Liver (tissue), 9 donors: ENCODE data around the gene APOA1. TPM values are rescaled to one million over a fixed set of nuclear protein-coding genes. Genes with fewer than 3 reads are reported as not detected.

ENCODE experiments used
- DNase-seq: peaks from one replicate; pipeline ENCODE4 v3.0.0-alpha.2; 2017; ENCODE audit warnings: low spot score
- H3K27ac ChIP-seq, 2 donors: one replicate each; pipeline ENCODE4 v1.7.0; 2013; ENCODE audit warnings: inconsistent platforms in 2 of 2, low read length in 2 of 2, control low read depth in 1 of 2, low read depth in 1 of 2, mild to moderate bottlenecking in 1 of 2
- H3K27me3 ChIP-seq, 4 donors: one replicate each; pipeline versions ENCODE4 v1.6.1 to v1.7.0; 2013; ENCODE audit warnings: low read length in 3 of 4, inconsistent platforms in 1 of 4, mild to moderate bottlenecking in 1 of 4, moderate library complexity in 1 of 4; ENCODE audit not compliant: control insufficient read depth in 4 of 4, insufficient read depth in 4 of 4
- H3K36me3 ChIP-seq, 4 donors: one replicate each; pipeline versions ENCODE4 v1.6.1 to v1.7.0; 2013; ENCODE audit warnings: low read length in 3 of 4, mild to moderate bottlenecking in 3 of 4, low read depth in 1 of 4, moderate library complexity in 1 of 4; ENCODE audit not compliant: control insufficient read depth in 4 of 4, insufficient read depth in 3 of 4
- H3K4me1 ChIP-seq, 4 donors: one replicate each; pipeline versions ENCODE4 v1.6.1 to v1.7.0; 2013; ENCODE audit warnings: low read length in 3 of 4, mild to moderate bottlenecking in 3 of 4, moderate library complexity in 1 of 4; ENCODE audit not compliant: control insufficient read depth in 4 of 4, insufficient read depth in 4 of 4
- H3K4me3 ChIP-seq, 3 donors: one replicate each; pipeline versions ENCODE4 v1.6.1 to v1.7.0; 2013; ENCODE audit warnings: low read length in 3 of 3, control low read depth in 1 of 3, low read depth in 1 of 3, mild to moderate bottlenecking in 1 of 3
- H3K9ac ChIP-seq, 2 donors: one replicate each; pipeline ENCODE4 v1.7.0; 2013; ENCODE audit warnings: low read length in 2 of 2, mild to moderate bottlenecking in 2 of 2, moderate library complexity in 2 of 2, control low read depth in 1 of 2, low read depth in 1 of 2
- H3K9me3 ChIP-seq, 4 donors: one replicate each; pipeline versions ENCODE4 v1.6.1 to v1.7.0; 2013; ENCODE audit warnings: low read length in 3 of 4; ENCODE audit not compliant: control insufficient read depth in 4 of 4
- EGR1 ChIP-seq, 2 donors: IDR thresholded peaks; 2 replicates each; pipeline ENCODE4 v1.6.1; 2016 to 2018; ENCODE audit warnings: antibody characterized with exemption in 2 of 2, low read depth in 2 of 2
- FOXA1 ChIP-seq: IDR thresholded peaks from 2 replicates; pipeline ENCODE4 v1.6.1; 2016; ENCODE audit warnings: antibody characterized with exemption
- FOXA2 ChIP-seq: IDR thresholded peaks from 2 replicates; pipeline ENCODE4 v1.6.1; 2016; ENCODE audit warnings: antibody characterized with exemption
- GABPA ChIP-seq, 2 donors: IDR thresholded peaks in 1 of 2; conservative IDR thresholded peaks in 1 of 2; 2 replicates each; pipeline ENCODE4 v1.6.1; 2016; ENCODE audit warnings: antibody characterized with exemption in 2 of 2, mild to moderate bottlenecking in 1 of 2, moderate library complexity in 1 of 2
- HNF4A ChIP-seq, 2 donors: conservative IDR thresholded peaks; 2 replicates each; pipeline ENCODE4 v1.6.1; 2016; ENCODE audit warnings: antibody characterized with exemption in 2 of 2, mild to moderate bottlenecking in 2 of 2
- JUND ChIP-seq, 2 donors: IDR thresholded peaks; 2 replicates each; pipeline ENCODE4 v1.6.1; 2016; ENCODE audit warnings: antibody characterized with exemption in 2 of 2
- NR2F2 ChIP-seq: IDR thresholded peaks from 2 replicates; pipeline ENCODE4 v1.6.1; 2016; ENCODE audit warnings: antibody characterized with exemption
- RXRA ChIP-seq, 2 donors: IDR thresholded peaks; 2 replicates each; pipeline ENCODE4 v1.6.1; 2017 to 2018; ENCODE audit warnings: antibody characterized with exemption in 2 of 2, mild to moderate bottlenecking in 1 of 2
- SP1 ChIP-seq: IDR thresholded peaks from 2 replicates; pipeline ENCODE4 v1.6.1; 2018; ENCODE audit warnings: antibody characterized with exemption, mild to moderate bottlenecking
- YY1 ChIP-seq: IDR thresholded peaks from 2 replicates; pipeline ENCODE4 v1.6.1; 2016; ENCODE audit warnings: antibody characterized with exemption, mild to moderate bottlenecking
- WGBS: extraction: QIAGEN DNeasy Blood & Tissue Kit; methylation state at CpG from one replicate; pipeline ENCODE4 v1.1.7; 2013; 5-methylcytosine and 5-hydroxymethylcytosine counted together
- polyA plus RNA-seq, 2 donors: library from polyadenylated mRNA; stranded (reverse) in 1 of 2; unstranded in 1 of 2; fragments of 200-250 nt in 1 of 2; fragments of >200 nt in 1 of 2; fragmentation: Nextera tagmentation in 1 of 2; extraction: Ambion mirVana in 1 of 2; gene quantifications; one replicate each; pipeline versions ENCODE4 v1.2.1 to v1.2.3, GENCODE V29; 2013 to 2015
- total RNA-seq, 2 donors: library from RNA; depleted of rRNA; stranded (reverse); fragments of >200 nt; gene quantifications; one replicate each; pipeline ENCODE4 v1.2.3, GENCODE V29; 2014
- TF ChIP-seq, protein P1 (sequence below): IDR thresholded peaks from 2 replicates; pipeline ENCODE4 v1.6.1; 2016; ENCODE audit warnings: antibody characterized with exemption
- TF ChIP-seq, protein P2 (sequence below): IDR thresholded peaks from 2 replicates; pipeline ENCODE4 v1.6.1; 2016; ENCODE audit warnings: antibody characterized with exemption
- TF ChIP-seq, protein P3 (sequence below): fragments of 150-350 bp; IDR thresholded peaks from 2 replicates; pipeline ENCODE4 v1.5.1; 2017; ENCODE audit warnings: improper control_type of control experiment, low read depth, low read length; ENCODE audit not compliant: missing input control
- donor health status: healthy.
- donor health status: healthy.
- donor health status: healthy.
- donor health status: healthy.
- donor health status: healthy.

The APOA1 gene
- total and polyA plus RNA-seq, 4 donors, result 4,271 to 17,093 (median 8,590) TPM

DNA sequence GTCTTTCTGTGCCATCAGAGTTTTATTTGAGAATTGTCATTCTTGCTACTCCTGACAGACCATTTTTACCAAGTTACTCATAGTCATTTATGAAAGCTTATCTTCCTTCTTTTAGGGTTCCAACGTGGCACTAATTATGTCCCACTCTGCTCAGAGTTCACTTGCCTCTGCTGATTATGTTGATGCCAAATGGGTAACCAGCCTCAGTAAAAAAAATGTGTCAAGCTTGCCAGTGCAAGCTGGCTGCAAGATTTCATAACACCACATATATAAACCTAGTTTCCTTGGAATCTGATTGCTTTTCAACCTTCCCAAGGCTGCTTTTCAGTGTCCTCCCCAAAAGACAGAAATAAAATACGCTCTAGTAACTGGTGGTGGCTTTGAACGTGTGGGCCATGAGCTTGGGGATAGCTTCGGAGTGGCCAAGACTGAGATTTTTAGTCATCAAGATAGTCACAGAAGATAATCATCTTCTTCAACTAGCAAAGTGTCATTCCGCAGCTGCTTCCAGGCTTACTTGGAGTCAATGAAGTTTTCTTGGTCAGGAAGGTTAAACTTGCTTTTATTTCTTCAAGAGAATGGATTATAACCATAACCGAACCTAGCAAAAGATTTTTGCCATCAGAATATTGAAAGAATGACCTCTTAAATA, 29.5 kb upstream of the APOA1 start:
- peak in 1 of 2 donors; percentile 41 for TF ChIP-seq HNF4A (conservative IDR thresholded peaks at IDR 0.05)
- TF ChIP-seq FOXA2, result no peak
- TF ChIP-seq, protein P1, sequence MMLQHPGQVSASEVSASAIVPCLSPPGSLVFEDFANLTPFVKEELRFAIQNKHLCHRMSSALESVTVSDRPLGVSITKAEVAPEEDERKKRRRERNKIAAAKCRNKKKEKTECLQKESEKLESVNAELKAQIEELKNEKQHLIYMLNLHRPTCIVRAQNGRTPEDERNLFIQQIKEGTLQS, result no peak
- no peak for TF ChIP-seq NR2F2
- TF ChIP-seq EGR1 (IDR thresholded peaks at IDR 0.05; ENCODE audit: low read depth in 2 of 2), result no peak
- TF ChIP-seq GABPA (IDR thresholded peaks at IDR 0.05 in 1 of 2, conservative IDR thresholded peaks at IDR 0.05 in 1 of 2), result no peak
- TF ChIP-seq RXRA (IDR thresholded peaks at IDR 0.05), result peak in 1 of 2 donors; percentile 55
- TF ChIP-seq, protein P2, sequence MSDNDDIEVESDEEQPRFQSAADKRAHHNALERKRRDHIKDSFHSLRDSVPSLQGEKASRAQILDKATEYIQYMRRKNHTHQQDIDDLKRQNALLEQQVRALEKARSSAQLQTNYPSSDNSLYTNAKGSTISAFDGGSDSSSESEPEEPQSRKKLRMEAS, result no peak
- TF ChIP-seq FOXA1, result no peak
- no peak for TF ChIP-seq SP1
- TF ChIP-seq, protein P3, sequence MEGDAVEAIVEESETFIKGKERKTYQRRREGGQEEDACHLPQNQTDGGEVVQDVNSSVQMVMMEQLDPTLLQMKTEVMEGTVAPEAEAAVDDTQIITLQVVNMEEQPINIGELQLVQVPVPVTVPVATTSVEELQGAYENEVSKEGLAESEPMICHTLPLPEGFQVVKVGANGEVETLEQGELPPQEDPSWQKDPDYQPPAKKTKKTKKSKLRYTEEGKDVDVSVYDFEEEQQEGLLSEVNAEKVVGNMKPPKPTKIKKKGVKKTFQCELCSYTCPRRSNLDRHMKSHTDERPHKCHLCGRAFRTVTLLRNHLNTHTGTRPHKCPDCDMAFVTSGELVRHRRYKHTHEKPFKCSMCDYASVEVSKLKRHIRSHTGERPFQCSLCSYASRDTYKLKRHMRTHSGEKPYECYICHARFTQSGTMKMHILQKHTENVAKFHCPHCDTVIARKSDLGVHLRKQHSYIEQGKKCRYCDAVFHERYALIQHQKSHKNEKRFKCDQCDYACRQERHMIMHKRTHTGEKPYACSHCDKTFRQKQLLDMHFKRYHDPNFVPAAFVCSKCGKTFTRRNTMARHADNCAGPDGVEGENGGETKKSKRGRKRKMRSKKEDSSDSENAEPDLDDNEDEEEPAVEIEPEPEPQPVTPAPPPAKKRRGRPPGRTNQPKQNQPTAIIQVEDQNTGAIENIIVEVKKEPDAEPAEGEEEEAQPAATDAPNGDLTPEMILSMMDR, result no peak
- DNase-seq, result no peak
- WGBS, result 90% methylated on average over 6 of the region's 6 CpGs
- H3K36me3 ChIP-seq, result peaks cover 6 to 90% (median 50%) of the 10 kb centered on the region in 4 donors
- no peaks in the 10 kb centered on the region for H3K9me3 ChIP-seq
- H3K4me1 ChIP-seq, result peaks cover 2 to 14% (median 9%) of the 10 kb centered on the region in 4 donors
- no peaks in the 10 kb centered on the region for H3K27me3 ChIP-seq
- H3K9ac ChIP-seq, result no peak overlapping the region
- H3K4me3 ChIP-seq, result no peak overlapping the region
- no peak overlapping the region for H3K27ac ChIP-seq

DNA sequence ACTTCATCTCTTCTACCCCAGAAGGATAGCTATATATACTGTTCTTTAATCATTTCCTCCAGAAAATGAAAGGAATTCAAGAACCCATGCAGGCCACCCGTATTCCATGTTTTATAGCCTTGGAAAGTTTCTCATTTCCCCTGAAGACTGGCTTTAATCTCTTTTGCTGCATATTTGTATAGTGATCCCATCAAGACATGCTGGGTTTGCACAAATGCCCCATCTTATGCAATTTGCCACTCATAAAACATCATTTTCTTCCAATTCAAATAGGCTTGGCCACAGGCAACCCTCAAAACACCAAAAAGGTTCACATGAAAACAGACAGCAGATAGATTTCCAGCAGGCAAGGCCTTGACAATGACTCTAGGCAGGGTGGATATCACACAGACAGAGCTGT, 28.3 kb upstream of the APOA1 start:
- Histone ChIP-seq H3K36me3 (peaks cover 6 to 90% (median 55%) of the 10 kb centered on the region in 4 donors), H3K9ac (no peak overlapping the region), H3K4me3 (no peak overlapping the region), H3K27me3 (no peaks in the 10 kb centered on the region), H3K9me3 (no peaks in the 10 kb centered on the region), H3K27ac (no peak overlapping the region), H3K4me1 (peaks cover 2 to 10% (median 7%) of the 10 kb centered on the region in 4 donors)
- WGBS, result 89% methylated on average over 1 of the region's 1 CpG
- no peak for TF ChIP-seq HNF4A (conservative IDR thresholded peaks at IDR 0.05)
- no peak for TF ChIP-seq JUND (IDR thresholded peaks at IDR 0.05)
- no peak for TF ChIP-seq FOXA2
- TF ChIP-seq, protein P3, result no peak
- no peak for TF ChIP-seq YY1
- TF ChIP-seq EGR1 (IDR thresholded peaks at IDR 0.05; ENCODE audit: low read depth in 2 of 2), result no peak
- TF ChIP-seq NR2F2, result no peak
- TF ChIP-seq, protein P2, result no peak
- TF ChIP-seq, protein P1, result no peak
- no peak for DNase-seq
